Kidney (tissue), 14 donors: ENCODE data around the gene ATRX. TPM values are rescaled to one million over a fixed set of nuclear protein-coding genes. Genes with fewer than 3 reads are reported as not detected.

ENCODE experiments used
- DNase-seq, 5 donors: peaks; one replicate each; pipeline ENCODE4 v3.0.0-alpha.2; 2013 to 2020
- FAIRE-seq: peaks from 2 replicates; lab custom pipeline; 2012; peaks lifted over from hg19 to GRCh38; lab: Jason Lieb, UNC
- H3K27ac ChIP-seq, 2 donors: one replicate each; pipeline ENCODE4 v1.7.0; 2013; ENCODE audit warnings: low read depth in 2 of 2, low read length in 2 of 2, inconsistent platforms in 1 of 2
- H3K27me3 ChIP-seq: one replicate; pipeline ENCODE4 v1.7.1; 2013; ENCODE audit warnings: low read length, inconsistent platforms; ENCODE audit not compliant: control insufficient read depth, insufficient read depth
- H3K36me3 ChIP-seq, 3 donors: one replicate each; pipeline versions ENCODE4 v1.7.0 to v1.7.1; 2013; ENCODE audit warnings: low read length in 3 of 3, control low read depth in 1 of 3, inconsistent platforms in 1 of 3; ENCODE audit not compliant: insufficient read depth in 3 of 3, control insufficient read depth in 2 of 3
- H3K4me1 ChIP-seq, 3 donors: one replicate each; pipeline versions ENCODE4 v1.7.0 to v1.7.1; 2013; ENCODE audit warnings: low read length in 3 of 3, inconsistent platforms in 1 of 3, low read depth in 1 of 3; ENCODE audit not compliant: control insufficient read depth in 2 of 3, insufficient read depth in 2 of 3
- H3K4me3 ChIP-seq, 3 donors: one replicate each; pipeline versions ENCODE4 v1.7.0 to v1.8.1; 2013; ENCODE audit warnings: low read length in 3 of 3, control low read depth in 1 of 3, inconsistent platforms in 1 of 3
- H3K9ac ChIP-seq, 3 donors: one replicate each; pipeline versions ENCODE4 v1.7.0 to v1.7.1; 2013; ENCODE audit warnings: low read length in 3 of 3, control low read depth in 1 of 3, inconsistent platforms in 1 of 3
- H3K9me3 ChIP-seq, 3 donors: one replicate each; pipeline versions ENCODE4 v1.7.0 to v1.7.1; 2013; ENCODE audit warnings: low read length in 3 of 3, control low read depth in 1 of 3, inconsistent platforms in 1 of 3; ENCODE audit not compliant: control insufficient read depth in 2 of 3, insufficient read depth in 1 of 3
- intact Hi-C: fragments of 100-400 bp; cut with DNase I; formaldehyde crosslinking; loops from one replicate; pipeline ENCODE4 v1.11.1; 2022
- polyA plus RNA-seq: library from polyadenylated mRNA; stranded (reverse); fragments of 350-450 nt; fragmentation: Illumina TruSeq; extraction: RNeasy Lipid Tissue Mini Kit (QIAGEN cat#74804); gene quantifications from one replicate; pipeline ENCODE4 v1.2.3, GENCODE V29; 2014; ENCODE audit warnings: low read depth, low replicate concordance; ENCODE audit not compliant: insufficient read depth
- total RNA-seq: library from RNA; stranded (reverse); fragmentation: NEBNext Ultra II Directional; extraction: Animal tissue kit (Norgen Biotek cat#: 25700); gene quantifications from one replicate; pipeline ENCODE4 v1.2.1, GENCODE V29; 2021
- TF ChIP-seq, protein P1 (sequence below): IDR thresholded peaks from 3 replicates; pipeline ENCODE4 v1.5.1; 2012; ENCODE audit warnings: mild to moderate bottlenecking, moderate library complexity, borderline replicate concordance; ENCODE audit not compliant: insufficient read depth; ENCODE audit errors: extremely low read depth
- donor health status: control.
- donor health status: control.
- donor health status: control.
- donor health status: control.
- donor health status: control.
- donor health status: DM: yes; HTN: yes; CAD: no.
- donor health status: Normal renal cell carcinoma (clear cell type).

The ATRX gene
- total and polyA plus RNA-seq, 2 donors from 2014 or later = 6.0 to 93.5 TPM

DNA sequence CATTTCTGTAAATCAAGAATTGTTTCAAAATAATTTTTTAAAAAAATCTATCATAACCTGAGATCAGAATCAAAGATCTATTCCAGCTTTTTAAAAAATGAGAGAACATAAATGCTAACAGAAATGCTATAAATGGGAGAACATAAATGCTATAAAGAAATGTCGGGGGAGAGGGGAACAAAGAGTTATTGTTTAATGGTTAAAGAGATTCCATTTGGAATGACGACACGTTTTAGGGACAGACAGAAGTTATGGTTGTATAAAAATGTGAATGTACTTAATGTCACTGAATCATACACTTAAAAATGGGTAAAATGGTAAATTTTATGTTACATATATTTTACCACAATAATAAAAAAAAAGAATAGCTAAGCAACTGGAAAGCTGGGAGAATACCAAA is 127.1 kb downstream of the ATRX start:
- H3K4me1 ChIP-seq = no peaks in the 10 kb centered on the region
- FAIRE-seq = no peak
- no peaks in the 10 kb centered on the region for H3K36me3 ChIP-seq
- no peaks in the 10 kb centered on the region for H3K9me3 ChIP-seq
- no peak for DNase-seq
- TF ChIP-seq, protein P1, sequence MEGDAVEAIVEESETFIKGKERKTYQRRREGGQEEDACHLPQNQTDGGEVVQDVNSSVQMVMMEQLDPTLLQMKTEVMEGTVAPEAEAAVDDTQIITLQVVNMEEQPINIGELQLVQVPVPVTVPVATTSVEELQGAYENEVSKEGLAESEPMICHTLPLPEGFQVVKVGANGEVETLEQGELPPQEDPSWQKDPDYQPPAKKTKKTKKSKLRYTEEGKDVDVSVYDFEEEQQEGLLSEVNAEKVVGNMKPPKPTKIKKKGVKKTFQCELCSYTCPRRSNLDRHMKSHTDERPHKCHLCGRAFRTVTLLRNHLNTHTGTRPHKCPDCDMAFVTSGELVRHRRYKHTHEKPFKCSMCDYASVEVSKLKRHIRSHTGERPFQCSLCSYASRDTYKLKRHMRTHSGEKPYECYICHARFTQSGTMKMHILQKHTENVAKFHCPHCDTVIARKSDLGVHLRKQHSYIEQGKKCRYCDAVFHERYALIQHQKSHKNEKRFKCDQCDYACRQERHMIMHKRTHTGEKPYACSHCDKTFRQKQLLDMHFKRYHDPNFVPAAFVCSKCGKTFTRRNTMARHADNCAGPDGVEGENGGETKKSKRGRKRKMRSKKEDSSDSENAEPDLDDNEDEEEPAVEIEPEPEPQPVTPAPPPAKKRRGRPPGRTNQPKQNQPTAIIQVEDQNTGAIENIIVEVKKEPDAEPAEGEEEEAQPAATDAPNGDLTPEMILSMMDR = no peak
- intact Hi-C loops = no loop called here
- no peak overlapping the region for H3K4me3 ChIP-seq
- no peak overlapping the region for H3K9ac ChIP-seq
- no peak overlapping the region for H3K27ac ChIP-seq
- no peaks in the 10 kb centered on the region for H3K27me3 ChIP-seq

DNA sequence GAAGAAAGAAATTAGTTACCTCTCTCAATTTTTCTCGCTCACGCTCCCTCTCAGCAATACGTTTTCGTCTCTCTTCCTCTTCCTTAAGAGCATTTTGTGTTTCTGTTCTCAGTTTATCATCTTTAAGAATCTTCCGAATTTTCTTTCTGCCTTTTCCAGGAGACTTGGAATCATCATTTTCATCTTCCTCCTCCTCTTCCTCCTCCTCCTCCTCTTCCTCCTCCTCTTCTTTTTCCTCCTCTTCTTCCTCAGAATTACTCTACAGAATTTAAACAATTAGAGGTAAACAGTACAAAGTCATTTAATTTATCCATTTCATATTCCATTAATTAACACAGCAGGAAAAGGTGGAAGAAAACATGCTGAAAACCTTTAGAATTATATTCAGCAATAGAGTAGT is 133.9 kb downstream of the ATRX start:
- TF ChIP-seq, protein P1 = no peak
- no peaks in the 10 kb centered on the region for H3K4me1 ChIP-seq
- no peak overlapping the region for H3K4me3 ChIP-seq
- no peaks in the 10 kb centered on the region for H3K36me3 ChIP-seq
- FAIRE-seq (no peak), DNase-seq (no peak)
- H3K9ac ChIP-seq = no peak overlapping the region
- no peaks in the 10 kb centered on the region for H3K9me3 ChIP-seq
- H3K27ac ChIP-seq = no peak overlapping the region
- intact Hi-C loops = no loop called here
- no peaks in the 10 kb centered on the region for H3K27me3 ChIP-seq

DNA sequence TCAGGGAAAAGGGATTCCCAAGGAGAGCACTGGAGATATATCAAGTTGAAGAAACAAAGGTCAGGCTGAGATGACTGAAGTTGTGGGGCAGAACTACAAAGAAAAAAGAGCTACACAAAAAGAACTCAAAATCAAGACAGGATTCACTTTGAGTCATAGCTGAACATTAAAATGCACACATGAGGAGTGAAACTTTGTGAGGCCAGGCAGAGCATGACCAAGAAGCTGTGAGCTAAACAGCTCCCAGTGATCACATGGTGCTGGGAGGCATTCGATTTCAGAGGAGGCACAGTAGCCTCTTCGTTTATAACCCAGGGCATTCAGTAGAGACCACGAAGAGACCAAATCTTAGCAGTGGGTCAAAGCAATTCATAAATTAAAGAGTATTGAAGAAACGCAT is 145.3 kb downstream of the ATRX start:
- Histone ChIP-seq H3K4me1 (no peaks in the 10 kb centered on the region), H3K4me3 (no peak overlapping the region), H3K36me3 (peaks cover 0 to 4% (median 3%) of the 10 kb centered on the region in 3 donors), H3K27ac (no peak overlapping the region), H3K27me3 (no peaks in the 10 kb centered on the region), H3K9ac (no peak overlapping the region), H3K9me3 (no peaks in the 10 kb centered on the region)
- intact Hi-C loops = no loop called here
- FAIRE-seq (no peak), DNase-seq (no peak)
- TF ChIP-seq, protein P1 = no peak

DNA sequence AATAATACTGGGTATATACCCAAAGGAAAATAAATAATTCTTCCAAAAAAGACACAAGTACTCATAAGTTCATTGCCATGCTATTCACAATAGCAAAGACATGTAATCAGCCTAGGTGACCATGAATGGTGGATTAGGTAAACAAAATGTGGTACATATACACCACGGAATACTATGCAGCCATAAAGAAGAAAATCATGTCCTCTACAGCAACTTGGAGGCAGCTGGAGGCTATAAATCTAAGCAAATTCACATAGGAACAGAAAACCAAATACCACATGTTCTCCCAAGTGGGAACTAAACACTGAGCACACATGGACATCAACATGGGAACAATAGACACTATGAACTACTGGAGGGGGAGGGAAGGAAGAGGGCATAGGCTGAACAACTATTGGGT is 146.2 kb downstream of the ATRX start:
- intact Hi-C loops = no loop called here
- no peak overlapping the region for H3K27ac ChIP-seq
- H3K36me3 ChIP-seq = peaks cover 0 to 3% (median 1%) of the 10 kb centered on the region in 3 donors
- no peak overlapping the region for H3K9ac ChIP-seq
- no peaks in the 10 kb centered on the region for H3K27me3 ChIP-seq
- H3K4me3 ChIP-seq = no peak overlapping the region
- H3K4me1 ChIP-seq = no peaks in the 10 kb centered on the region
- DNase-seq = no peak
- H3K9me3 ChIP-seq = no peaks in the 10 kb centered on the region
- TF ChIP-seq, protein P1 = no peak
- FAIRE-seq = no peak
